Inflammatory macrophage treated with lipopolysaccharide for 4 hours (primary cell): ENCODE measurements around the gene RPS15.
"Not testable (repeated sequence)": the region's sequence is repeated elsewhere in the genome, so short reads cannot be mapped to it uniquely, and the experiment has no call there.

ENCODE experiments used
- DNase-seq: peaks from one replicate; pipeline ENCODE4 v3.0.0-alpha.2; 2020

RPS15 gene

DNA sequence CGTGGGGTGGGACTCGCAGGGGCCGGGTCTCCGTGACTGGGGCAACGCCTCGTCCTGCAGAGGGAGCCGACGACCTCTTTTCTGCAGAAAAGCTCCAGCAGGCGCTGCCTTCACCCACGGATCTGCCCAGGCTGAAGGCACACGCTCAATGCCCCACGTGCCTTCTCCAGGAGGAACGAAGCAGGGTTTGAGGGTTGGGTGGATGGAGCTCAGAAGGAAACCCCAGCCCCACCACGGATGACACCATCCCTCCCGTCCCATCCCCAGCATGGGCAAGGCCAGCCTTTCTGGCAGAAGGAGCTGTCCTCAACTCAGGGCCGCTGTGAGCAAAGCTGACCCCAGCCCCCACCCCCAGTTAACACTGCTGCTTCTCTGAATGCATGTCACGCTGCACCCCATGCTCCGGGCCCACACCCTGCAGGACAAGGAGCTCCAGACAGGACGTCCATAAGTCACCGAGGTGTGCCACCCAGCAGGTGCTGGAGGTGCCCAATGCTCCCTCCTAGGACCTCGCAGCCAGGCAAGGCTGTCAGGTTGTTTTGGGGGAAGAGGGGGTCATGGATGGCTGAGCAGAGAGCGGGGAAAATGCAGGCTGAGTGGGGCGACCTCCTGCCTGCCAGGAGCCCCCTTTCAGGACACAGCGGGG, 33.4 kb downstream of the RPS15 start:
- DNase-seq, result peak; percentile 19

DNA sequence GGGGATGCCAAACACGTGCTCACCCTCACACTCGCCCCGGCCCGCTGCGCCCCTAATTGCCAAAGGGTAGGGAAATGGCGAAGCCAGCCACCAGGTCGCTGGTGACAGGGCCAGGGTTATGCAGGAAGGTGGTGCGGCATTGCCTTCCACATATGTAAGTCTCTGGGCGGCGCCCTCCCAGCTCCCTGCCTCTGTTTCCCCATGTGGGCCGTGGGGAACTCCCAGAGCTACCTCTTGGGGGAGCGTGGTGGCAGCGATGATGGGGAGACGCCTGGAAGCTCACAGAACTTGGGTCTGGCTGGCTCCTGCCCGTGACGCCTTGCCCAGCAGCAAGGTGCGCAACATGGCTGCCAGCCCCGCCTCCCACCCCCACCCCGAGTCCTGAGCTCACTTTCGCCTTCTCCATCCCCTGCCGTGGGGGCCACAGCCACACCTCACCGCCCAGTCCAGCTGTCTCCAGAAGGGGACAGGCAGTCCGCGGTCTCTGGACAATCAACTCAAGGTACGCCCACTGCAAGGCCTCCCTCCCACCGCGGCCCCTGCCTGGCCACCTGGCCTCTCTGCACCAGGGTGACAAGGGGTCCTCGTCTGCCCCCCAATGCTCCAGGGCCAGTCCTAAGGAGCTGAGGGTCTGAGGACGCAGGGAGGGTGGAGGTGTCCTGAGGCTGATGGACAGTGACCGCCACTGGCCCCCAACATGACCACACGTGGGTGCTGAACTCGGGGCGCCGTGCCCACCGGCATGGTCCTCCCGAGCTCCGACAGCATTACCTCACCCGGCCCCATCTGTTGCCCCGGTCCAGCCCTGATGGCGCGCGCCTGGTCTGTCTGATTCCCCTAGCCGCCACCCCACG, 34.3 kb downstream of the RPS15 start:
- no peak for DNase-seq

DNA sequence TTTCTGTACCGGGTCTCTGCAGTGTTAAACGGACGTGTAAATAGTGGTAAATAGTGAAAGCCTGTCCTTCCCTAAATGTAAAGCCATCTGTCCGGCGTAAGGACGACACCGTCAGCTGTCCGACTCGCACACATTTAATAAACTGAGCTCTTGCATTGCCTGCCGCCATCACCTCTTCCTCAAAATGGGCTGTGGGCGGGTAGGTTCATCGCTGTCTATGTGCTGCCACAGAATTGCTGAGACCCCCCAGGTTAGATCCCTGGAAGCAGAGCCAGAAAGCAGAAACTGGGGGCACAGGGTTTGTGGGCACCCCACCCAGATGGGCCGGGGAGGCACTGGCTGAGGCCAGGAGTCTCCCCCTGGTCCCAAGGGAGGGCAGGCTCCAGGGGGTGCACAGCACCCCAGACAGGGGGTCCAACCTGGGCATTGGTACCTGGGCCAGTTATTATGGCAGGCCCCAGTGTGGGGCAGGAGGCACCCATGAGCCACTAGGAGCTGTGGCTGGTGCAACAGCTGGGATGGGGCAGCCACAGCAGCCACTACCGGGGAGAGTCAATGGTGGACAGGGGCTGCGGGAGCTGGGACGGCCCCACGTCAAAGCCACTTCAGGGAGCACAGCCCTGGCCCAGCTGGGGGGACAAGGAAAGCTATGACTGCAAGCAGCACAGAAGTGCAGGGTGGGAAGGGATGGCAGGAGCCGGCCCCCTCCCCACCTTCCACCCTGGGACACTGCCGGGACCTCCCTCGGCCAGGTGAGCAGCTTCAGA, 35.1 kb downstream of the RPS15 start:
- DNase-seq, result no peak

GRCh38 chr19:1474011-1474764, 36.0 kb downstream of the RPS15 start:
- DNase-seq, result no peak

DNA sequence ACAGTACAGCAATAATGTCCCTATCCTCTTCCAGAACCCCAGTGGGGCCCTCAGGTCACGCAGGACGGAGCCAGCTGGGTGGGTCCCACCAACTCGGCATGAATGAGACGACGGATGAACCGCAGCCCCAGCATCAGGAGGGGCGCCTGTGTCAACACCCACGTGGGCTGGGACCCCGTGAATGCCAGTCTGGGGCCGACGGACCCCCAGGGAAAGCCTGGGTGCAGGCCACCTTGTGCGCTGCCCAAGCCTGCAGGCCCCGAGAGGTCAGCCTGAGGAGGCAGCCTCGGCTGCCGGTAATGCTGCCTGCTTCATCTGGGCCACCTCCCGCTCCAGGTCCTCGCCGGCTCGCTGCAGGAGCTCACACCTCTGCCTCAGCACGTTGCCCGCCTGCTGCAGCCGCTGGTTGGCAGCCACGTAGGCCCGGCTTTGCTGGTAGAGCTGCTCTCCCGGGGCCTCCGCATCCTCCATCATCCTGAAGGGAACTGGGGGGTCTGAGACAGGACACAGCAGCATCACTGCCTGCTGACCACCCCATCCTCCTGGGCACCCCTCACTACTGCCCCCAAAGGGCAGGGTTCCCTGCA, 36.7 kb downstream of the RPS15 start:
- no peak for DNase-seq

DNA sequence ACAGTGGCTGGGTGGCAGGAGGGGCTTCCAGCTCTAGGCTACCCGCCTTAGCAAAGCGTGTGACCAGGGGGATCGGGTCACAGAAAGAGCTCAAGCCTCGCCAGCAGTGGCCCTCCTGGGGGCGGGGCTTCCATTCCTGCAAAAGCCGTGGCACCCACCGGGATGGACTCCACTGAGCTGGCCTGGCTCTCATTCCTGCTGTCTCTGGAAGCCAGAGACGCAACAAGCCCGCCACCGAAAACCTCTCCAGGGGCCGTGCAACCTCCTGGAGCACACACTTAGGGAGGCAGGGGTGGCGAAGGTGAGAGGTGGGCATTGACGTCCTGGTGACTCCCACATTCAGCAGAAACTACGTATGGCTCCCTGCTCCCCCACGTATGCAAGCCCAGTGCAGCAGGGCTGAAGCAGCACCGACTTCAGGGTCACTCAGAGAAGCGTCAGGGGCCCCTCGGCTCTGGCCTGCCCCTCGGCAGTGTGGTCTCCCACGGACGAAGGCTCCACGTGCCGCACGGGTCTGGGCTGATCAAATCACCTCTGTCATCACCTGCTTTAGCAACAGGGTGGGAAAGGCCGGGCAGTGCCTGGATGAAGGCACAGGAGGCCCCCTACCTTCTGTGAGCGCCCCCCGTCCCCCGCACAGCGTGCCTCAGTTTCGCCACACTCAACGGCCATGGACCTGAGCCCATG, 37.7 kb downstream of the RPS15 start:
- DNase-seq, result no peak

- DNase-seq, result not testable (repeated sequence)
These were observed 38.9 kb downstream of the RPS15 start for GRCh38 chr19:1477056-1477455.

- DNase-seq, result peak; percentile 95
These were observed 40.9 kb downstream of the RPS15 start, which contains the start of gene C19orf25 for GRCh38 chr19:1478934-1479707. Gene C19orf25 (minus strand): TSS chr19:1479215. CDS start chr19:1478903, 312 bp downstream.

DNA sequence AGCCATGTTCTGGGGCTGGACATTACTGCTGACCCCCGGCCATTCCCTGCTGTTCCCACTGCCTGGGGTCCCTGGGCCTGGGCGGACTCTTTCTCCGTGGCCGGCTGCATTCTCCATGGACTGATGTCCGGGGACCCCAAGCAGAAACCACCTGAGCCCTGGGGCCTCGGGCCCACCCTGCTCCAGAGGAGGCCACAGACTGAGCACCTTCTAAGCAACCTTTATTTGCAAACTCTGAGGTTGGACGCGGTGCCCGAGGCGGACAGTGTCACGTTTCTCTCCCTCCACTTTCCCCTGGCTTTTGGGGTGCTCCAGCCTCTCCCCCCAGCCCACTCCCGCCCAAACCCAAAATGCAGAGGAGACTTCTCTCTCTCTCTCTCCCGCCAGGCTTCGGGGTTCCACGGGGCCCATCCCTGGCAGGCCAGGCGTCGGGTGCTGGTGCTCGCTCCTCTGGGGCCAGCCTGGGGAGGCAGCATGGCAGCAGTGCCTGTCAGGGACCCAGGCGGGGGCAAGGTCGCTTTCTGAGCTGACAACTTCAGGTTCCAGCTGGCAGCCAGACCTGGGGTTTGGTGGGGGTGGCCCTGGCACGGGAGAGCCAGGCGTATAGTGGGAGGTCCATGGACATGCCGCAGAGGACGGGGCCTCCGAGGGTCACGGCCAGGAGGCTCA, 43.2 kb downstream of the RPS15 start:
- no peak for DNase-seq

GRCh38 chr19:1481893-1482360, 43.7 kb downstream of the RPS15 start:
- DNase-seq, result no peak

- DNase-seq, result no peak
These were observed 44.4 kb downstream of the RPS15 start for GRCh38 chr19:1482361-1483130.

DNA sequence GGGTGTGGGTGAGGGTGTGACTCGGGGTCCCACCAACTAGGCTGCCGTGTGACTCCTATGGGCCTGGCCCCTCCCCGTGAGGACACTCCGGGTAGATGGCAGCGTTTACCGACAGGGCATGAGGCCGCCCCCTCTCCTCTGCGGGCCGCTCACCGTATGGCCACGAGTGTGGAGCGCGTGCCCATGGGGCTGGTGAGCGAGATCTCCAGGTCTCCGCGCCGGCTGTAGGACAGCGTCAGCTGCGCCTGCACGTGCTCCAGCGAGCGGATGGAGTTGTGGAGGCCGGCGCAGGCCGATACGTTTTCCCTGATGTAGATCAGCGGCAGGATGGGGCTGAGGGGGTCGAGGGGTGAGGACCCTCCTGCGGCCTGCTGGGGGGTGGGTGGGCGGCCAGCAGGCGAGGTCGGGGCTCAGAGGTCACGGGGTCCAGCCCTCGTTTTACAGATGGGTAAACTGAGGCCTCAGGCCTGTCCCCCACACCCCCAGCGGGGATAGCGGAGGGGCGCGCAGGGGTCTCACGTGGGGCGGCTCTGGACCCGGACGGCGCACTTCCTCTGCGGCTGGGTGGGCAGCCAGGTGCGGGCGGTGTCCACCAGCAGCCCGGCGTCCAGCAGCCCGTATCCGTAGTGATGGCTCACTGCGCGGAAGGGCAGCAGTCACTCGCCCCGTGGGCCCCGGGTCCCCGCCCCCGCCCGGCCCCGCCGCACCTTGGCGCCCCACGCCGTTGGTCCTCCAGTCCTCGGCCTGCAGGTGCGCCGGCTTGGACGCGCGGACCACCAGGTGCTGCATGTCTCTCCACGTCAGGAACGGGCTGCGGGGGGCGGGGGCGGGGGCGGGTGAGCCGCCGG, 45.2 kb downstream of the RPS15 start:
- no peak for DNase-seq

GRCh38 chr19:1483979-1484428, 45.8 kb downstream of the RPS15 start:
- DNase-seq, result no peak

- DNase-seq, result no peak
These were observed 48.8 kb downstream of the RPS15 start for GRCh38 chr19:1486720-1487575.

- DNase-seq, result no peak
These were observed 49.5 kb downstream of the RPS15 start for GRCh38 chr19:1487576-1488281.

GRCh38 chr19:1488282-1488601, 50.0 kb downstream of the RPS15 start:
- no peak for DNase-seq
